K562 (cell line): Measurements from ENCODE around the gene TRIAP1. TPM values are rescaled to one million over a fixed set of nuclear protein-coding genes. Genes with fewer than 3 reads are reported as not detected.
A peak's percentile ranks its signal among the peaks of the same experiment; 100 is the strongest.

Experiments
- ELF4 ChIP-seq: fragments of 450-650 bp; formaldehyde crosslinking; IDR thresholded peaks from 2 replicates; pipeline ENCODE4 v1.4.0; 2022; ENCODE audit warnings: missing genetic modification characterization
- ETV5 ChIP-seq: sonication (generic); formaldehyde crosslinking; IDR thresholded peaks from 2 replicates; pipeline ENCODE4 v1.4.0; 2020; ENCODE audit warnings: low read depth, mild to moderate bottlenecking, missing genetic modification reagents
- KHSRP ChIP-seq: fragments of 450-650 bp; IDR thresholded peaks from 2 replicates; pipeline ENCODE4 v1.6.1; 2017
- MTA3 ChIP-seq: fragments of 450-650 bp; formaldehyde crosslinking; IDR thresholded peaks from 2 replicates; pipeline ENCODE4 v1.6.1; 2017; ENCODE audit warnings: mild to moderate bottlenecking, borderline replicate concordance
- SPI1 ChIP-seq: IDR thresholded peaks from 2 replicates; pipeline ENCODE4 v1.6.1; 2011; ENCODE audit warnings: low read depth, low read length, control low read depth, borderline replicate concordance
- ZBTB40 ChIP-seq, 2 experiments: fragments of 450-650 bp in 1 of 2; sonication (generic) in 1 of 2; formaldehyde crosslinking in 1 of 2; IDR thresholded peaks; 2 replicates each; pipeline versions ENCODE4 v1.7.1 to v1.9.0; 2016 to 2022; ENCODE audit warnings: inconsistent platforms in 1 of 2, mild to moderate bottlenecking in 1 of 2, missing genetic modification reagents in 1 of 2
- ZNF124 ChIP-seq: sonication (generic); formaldehyde crosslinking; IDR thresholded peaks from 2 replicates; pipeline ENCODE4 v1.8.1; 2022; ENCODE audit warnings: missing genetic modification reagents
- polyA plus RNA-seq, 8 experiments: library from polyadenylated mRNA; depleted of rRNA in 4 of 8; stranded (reverse) in 5 of 8; unstranded in 3 of 8; fragments of >200 nt; fragmentation: Nextera tagmentation in 2 of 8; fragmentation: Illumina TruSeq in 1 of 8; extraction: Ambion mirVana in 2 of 8; extraction: Trizol in 1 of 8; gene quantifications; 2 replicates each; pipeline versions ENCODE4 v1.2.1 to v1.2.3, GENCODE V29; 2011 to 2014; ENCODE audit warnings: inconsistent platforms in 1 of 8, missing spikeins in 1 of 8
- total RNA-seq, 7 experiments: library from RNA; depleted of rRNA in 6 of 7; stranded (reverse); fragments of >200 nt in 6 of 7; fragmentation: Illumina TruSeq in 2 of 7; extraction: Trizol in 2 of 7; gene quantifications; 2 replicates each; pipeline versions ENCODE4 v1.2.1 to v1.2.3, GENCODE V29; 2011 to 2021; ENCODE audit warnings: low replicate concordance in 1 of 7
- TF ChIP-seq, protein P1 (sequence below): fragments of 450-650 bp; formaldehyde crosslinking; IDR thresholded peaks from 2 replicates; pipeline ENCODE4 v1.4.0; 2020; ENCODE audit warnings: mild to moderate bottlenecking, mixed read lengths
- TF ChIP-seq, protein P2 (sequence below): fragments of 450-650 bp; IDR thresholded peaks from 2 replicates; pipeline ENCODE4 v1.6.1; 2017; ENCODE audit warnings: antibody characterized with exemption, mild to moderate bottlenecking
- TF ChIP-seq, protein P3 (sequence below): sonication (generic); formaldehyde crosslinking; IDR thresholded peaks from 2 replicates; pipeline ENCODE4 v1.8.0; 2022; ENCODE audit warnings: mild to moderate bottlenecking, missing genetic modification reagents

TRIAP1 gene
- total and polyA plus RNA-seq, 9 of the 15 experiments (the other 6 are each of a cell fraction or from before 2014, with no cell fraction given) = 37.3 to 354 (median 65.4) TPM

GRCh38 chr12:120488057-120488640 is 42.0 kb upstream of the TRIAP1 start (continued):
- TF ChIP-seq, protein P1, sequence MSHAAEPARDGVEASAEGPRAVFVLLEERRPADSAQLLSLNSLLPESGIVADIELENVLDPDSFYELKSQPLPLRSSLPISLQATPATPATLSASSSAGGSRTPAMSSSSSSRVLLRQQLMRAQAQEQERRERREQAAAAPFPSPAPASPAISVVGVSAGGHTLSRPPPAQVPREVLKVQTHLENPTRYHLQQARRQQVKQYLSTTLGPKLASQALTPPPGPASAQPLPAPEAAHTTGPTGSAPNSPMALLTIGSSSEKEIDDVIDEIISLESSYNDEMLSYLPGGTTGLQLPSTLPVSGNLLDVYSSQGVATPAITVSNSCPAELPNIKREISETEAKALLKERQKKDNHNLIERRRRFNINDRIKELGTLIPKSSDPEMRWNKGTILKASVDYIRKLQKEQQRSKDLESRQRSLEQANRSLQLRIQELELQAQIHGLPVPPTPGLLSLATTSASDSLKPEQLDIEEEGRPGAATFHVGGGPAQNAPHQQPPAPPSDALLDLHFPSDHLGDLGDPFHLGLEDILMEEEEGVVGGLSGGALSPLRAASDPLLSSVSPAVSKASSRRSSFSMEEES = no peak
- TF ChIP-seq ZNF124 (CRISPR knock-in tag) = no peak
- 0 out of 2 replicates have a peak, but pooled peaks have one; percentile 62 for TF ChIP-seq ELF4 (CRISPR knock-in tag)
- no peak for TF ChIP-seq KHSRP
- 0 out of 2 replicates have a peak, but pooled peaks have one; percentile 0 for TF ChIP-seq SPI1
- no peak for TF ChIP-seq ETV5 (CRISPR knock-in tag)
- TF ChIP-seq, protein P2, sequence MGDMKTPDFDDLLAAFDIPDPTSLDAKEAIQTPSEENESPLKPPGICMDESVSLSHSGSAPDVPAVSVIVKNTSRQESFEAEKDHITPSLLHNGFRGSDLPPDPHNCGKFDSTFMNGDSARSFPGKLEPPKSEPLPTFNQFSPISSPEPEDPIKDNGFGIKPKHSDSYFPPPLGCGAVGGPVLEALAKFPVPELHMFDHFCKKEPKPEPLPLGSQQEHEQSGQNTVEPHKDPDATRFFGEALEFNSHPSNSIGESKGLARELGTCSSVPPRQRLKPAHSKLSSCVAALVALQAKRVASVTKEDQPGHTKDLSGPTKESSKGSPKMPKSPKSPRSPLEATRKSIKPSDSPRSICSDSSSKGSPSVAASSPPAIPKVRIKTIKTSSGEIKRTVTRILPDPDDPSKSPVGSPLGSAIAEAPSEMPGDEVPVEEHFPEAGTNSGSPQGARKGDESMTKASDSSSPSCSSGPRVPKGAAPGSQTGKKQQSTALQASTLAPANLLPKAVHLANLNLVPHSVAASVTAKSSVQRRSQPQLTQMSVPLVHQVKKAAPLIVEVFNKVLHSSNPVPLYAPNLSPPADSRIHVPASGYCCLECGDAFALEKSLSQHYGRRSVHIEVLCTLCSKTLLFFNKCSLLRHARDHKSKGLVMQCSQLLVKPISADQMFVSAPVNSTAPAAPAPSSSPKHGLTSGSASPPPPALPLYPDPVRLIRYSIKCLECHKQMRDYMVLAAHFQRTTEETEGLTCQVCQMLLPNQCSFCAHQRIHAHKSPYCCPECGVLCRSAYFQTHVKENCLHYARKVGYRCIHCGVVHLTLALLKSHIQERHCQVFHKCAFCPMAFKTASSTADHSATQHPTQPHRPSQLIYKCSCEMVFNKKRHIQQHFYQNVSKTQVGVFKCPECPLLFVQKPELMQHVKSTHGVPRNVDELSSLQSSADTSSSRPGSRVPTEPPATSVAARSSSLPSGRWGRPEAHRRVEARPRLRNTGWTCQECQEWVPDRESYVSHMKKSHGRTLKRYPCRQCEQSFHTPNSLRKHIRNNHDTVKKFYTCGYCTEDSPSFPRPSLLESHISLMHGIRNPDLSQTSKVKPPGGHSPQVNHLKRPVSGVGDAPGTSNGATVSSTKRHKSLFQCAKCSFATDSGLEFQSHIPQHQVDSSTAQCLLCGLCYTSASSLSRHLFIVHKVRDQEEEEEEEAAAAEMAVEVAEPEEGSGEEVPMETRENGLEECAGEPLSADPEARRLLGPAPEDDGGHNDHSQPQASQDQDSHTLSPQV = peak; percentile 46; the same call in 1 of the 2 replicates
- TF ChIP-seq ZBTB40 (IDR thresholded peaks at IDR 0.05) = no peak
- TF ChIP-seq ZBTB40 (CRISPR knock-in tag; IDR thresholded peaks at IDR 0.05) = no peak
- TF ChIP-seq, protein P3, sequence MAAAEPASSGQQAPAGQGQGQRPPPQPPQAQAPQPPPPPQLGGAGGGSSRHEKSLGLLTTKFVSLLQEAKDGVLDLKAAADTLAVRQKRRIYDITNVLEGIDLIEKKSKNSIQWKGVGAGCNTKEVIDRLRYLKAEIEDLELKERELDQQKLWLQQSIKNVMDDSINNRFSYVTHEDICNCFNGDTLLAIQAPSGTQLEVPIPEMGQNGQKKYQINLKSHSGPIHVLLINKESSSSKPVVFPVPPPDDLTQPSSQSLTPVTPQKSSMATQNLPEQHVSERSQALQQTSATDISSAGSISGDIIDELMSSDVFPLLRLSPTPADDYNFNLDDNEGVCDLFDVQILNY (CRISPR knock-in tag) = no peak
- no peak for TF ChIP-seq MTA3
